Stimulated activated naive B cell treated with anti-CD40 and anti-IgM and Interleukin-4, amounts not matched to agents 10 μg/mL and 1 μg/mL and 100 μg/mL, for 72 hours (primary cell): ENCODE measurements around the gene ARHGAP21.
A peak's percentile ranks its signal among the peaks of the same experiment; 100 is the strongest.
"Not testable (repeated sequence)": the region's sequence is repeated elsewhere in the genome, so short reads cannot be mapped to it uniquely, and the experiment has no call there.

Experiments
- ATAC-seq, 2 donors: fragments of 150-1000 bp; cut with Tn5 transposase; replicated peaks; 2 replicates each; pipeline ENCODE4 v1.10.0; 2021; ENCODE audit warnings: moderate library complexity in 1 of 2
- DNase-seq: peaks from one replicate; pipeline ENCODE4 v3.0.0; 2021
- H3K27ac Mint-ChIP-seq: one replicate; pipeline ENCODE4 v1.8.0; 2022; ENCODE audit warnings: mild to moderate bottlenecking, mixed read lengths
- H3K27me3 Mint-ChIP-seq, 2 donors: one replicate each; pipeline ENCODE4 v1.8.0; 2022; ENCODE audit warnings: mixed read lengths in 2 of 2
- H3K36me3 Mint-ChIP-seq, 2 donors: one replicate each; pipeline ENCODE4 v1.8.0; 2022; ENCODE audit warnings: mixed read lengths in 2 of 2, mild to moderate bottlenecking in 1 of 2
- H3K4me1 Mint-ChIP-seq, 2 donors: one replicate each; pipeline ENCODE4 v1.8.0; 2022; ENCODE audit warnings: mixed read lengths in 2 of 2, mild to moderate bottlenecking in 1 of 2
- H3K4me3 Mint-ChIP-seq, 2 donors: one replicate each; pipeline ENCODE4 v1.8.0; 2022; ENCODE audit warnings: mild to moderate bottlenecking in 2 of 2, mixed read lengths in 2 of 2, moderate library complexity in 1 of 2
- H3K9me3 Mint-ChIP-seq, 2 donors: one replicate each; pipeline ENCODE4 v1.8.0; 2022; ENCODE audit warnings: mixed read lengths in 2 of 2, mild to moderate bottlenecking in 1 of 2

The ARHGAP21 gene

DNA sequence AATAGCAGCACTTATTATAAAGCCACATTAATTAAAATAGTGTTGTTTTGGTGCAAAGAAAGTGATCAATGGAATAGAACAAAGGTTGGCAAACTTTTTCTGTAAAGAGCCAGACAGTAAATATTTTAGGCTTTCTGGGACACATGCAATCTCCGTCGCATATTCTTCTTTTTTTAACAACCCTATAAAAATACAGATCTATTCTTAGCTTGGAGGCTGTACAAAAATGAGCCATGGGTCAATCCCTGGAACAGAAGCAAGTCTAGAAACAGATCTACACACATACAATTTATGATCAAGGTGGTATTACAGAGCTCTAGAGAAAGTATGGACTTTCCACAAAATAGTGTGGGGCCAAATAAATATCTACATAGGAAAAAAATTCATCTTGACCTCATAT, 71.8 kb downstream of the ARHGAP21 start:
- no peak for DNase-seq
- ATAC-seq = peak in 1 of 2 donors; percentile 12
- H3K9me3 Mint-ChIP-seq = peaks cover 0 to 2% of the 10 kb centered on the region in 2 donors
- H3K4me3 Mint-ChIP-seq = peak overlapping the region in 1 of 2 donors; percentile 19
- no peak overlapping the region for H3K27ac Mint-ChIP-seq
- H3K27me3 Mint-ChIP-seq = no peaks in the 10 kb centered on the region
- peaks cover 6 to 8% of the 10 kb centered on the region in 2 donors for H3K36me3 Mint-ChIP-seq
- peaks cover 7 to 14% of the 10 kb centered on the region in 2 donors for H3K4me1 Mint-ChIP-seq

- no peak for ATAC-seq
- no peak overlapping the region for H3K4me3 Mint-ChIP-seq
- H3K27ac Mint-ChIP-seq = peak overlapping the region; percentile 91
- peaks cover 7 to 14% of the 10 kb centered on the region in 2 donors for H3K4me1 Mint-ChIP-seq
- H3K27me3 Mint-ChIP-seq = no peaks in the 10 kb centered on the region
- no peak for DNase-seq
- peaks cover 6 to 8% of the 10 kb centered on the region in 2 donors for H3K36me3 Mint-ChIP-seq
- H3K9me3 Mint-ChIP-seq = peaks cover 0 to 2% of the 10 kb centered on the region in 2 donors
Observed at GRCh38 chr10:24650669-24651391, 72.9 kb downstream of the ARHGAP21 start.

DNA sequence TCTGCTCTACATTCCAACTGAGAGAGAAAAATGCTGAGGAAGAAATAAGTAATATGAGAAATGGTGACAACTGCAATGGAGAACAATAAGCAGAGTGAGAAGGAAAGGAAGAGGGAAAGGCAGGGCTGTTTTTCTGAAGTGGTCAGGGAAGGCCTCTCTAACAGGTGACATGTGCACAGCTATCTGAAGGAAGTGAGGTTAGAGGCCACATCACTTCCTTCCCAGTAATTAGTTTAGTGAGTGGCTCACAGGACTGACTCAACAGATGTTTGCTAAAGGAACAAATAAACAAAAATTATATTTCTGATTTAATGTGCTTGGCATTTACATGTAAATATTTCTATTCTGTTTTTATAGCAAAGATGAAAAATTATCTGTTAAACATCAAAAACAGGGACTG, 77.9 kb downstream of the ARHGAP21 start:
- DNase-seq = no peak
- Mint-ChIP-seq H3K36me3 (no peaks in the 10 kb centered on the region), H3K4me1 (no peaks in the 10 kb centered on the region), H3K4me3 (no peak overlapping the region), H3K9me3 (no peaks in the 10 kb centered on the region), H3K27ac (no peak overlapping the region), H3K27me3 (no peaks in the 10 kb centered on the region)
- peak in 1 of 2 donors; percentile 39 for ATAC-seq

DNA sequence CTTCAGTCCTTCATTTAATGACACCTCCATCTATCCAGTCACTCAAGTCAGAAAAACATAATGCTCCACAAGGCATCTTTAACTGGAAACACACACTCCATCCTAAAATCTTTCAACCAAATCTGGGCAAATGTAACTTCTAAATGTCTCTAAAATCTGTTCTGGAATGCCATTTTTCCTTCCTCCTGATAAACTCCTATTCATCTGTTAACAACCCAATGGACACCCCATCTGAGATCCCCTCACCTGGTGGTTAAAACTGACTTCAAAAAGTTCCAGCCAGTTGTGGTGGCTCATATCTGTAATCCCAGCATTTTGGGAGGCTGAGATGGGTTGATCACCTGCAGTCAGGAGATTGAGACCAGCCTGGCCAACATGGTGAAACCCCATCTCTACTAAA, 78.7 kb downstream of the ARHGAP21 start:
- no peaks in the 10 kb centered on the region for H3K27me3 Mint-ChIP-seq
- no peaks in the 10 kb centered on the region for H3K36me3 Mint-ChIP-seq
- no peak for ATAC-seq

DNA sequence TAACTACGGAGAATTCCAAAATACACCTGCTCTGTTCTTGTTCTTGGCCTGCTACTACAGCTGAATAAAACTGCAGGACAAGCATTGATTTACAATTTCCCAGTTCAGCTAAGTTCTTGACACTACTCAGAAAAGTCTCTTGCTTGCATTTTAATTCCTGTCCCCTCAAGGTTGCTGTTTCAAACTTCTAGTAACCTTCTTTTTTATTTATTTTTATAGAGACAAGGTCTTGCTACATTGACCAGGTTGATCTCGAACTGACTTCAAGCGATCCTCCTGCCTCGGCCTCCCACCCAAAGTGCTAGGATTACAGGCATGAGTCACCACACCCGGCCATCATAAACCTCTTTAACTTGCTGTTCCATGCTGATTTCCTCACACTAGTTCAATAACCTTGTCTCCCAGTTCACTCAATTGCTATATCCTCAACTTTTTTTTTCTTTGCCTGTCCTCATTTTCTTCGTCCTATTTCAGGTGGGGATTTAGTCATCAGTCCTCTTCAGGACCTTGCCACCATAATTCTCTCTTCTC, 79.9 kb downstream of the ARHGAP21 start:
- ATAC-seq (no peak), DNase-seq (no peak)
- no peaks in the 10 kb centered on the region for H3K4me1 Mint-ChIP-seq
- H3K4me3 Mint-ChIP-seq = no peak overlapping the region
- no peak overlapping the region for H3K27ac Mint-ChIP-seq
- no peaks in the 10 kb centered on the region for H3K36me3 Mint-ChIP-seq
- no peaks in the 10 kb centered on the region for H3K27me3 Mint-ChIP-seq
- H3K9me3 Mint-ChIP-seq = no peaks in the 10 kb centered on the region

More for the DNA sequence above, 78.7 kb downstream of the ARHGAP21 start:
- H3K4me3 Mint-ChIP-seq = no peak overlapping the region
- DNase-seq = no peak
- no peaks in the 10 kb centered on the region for H3K9me3 Mint-ChIP-seq
- H3K4me1 Mint-ChIP-seq = no peaks in the 10 kb centered on the region
- no peak overlapping the region for H3K27ac Mint-ChIP-seq

DNA sequence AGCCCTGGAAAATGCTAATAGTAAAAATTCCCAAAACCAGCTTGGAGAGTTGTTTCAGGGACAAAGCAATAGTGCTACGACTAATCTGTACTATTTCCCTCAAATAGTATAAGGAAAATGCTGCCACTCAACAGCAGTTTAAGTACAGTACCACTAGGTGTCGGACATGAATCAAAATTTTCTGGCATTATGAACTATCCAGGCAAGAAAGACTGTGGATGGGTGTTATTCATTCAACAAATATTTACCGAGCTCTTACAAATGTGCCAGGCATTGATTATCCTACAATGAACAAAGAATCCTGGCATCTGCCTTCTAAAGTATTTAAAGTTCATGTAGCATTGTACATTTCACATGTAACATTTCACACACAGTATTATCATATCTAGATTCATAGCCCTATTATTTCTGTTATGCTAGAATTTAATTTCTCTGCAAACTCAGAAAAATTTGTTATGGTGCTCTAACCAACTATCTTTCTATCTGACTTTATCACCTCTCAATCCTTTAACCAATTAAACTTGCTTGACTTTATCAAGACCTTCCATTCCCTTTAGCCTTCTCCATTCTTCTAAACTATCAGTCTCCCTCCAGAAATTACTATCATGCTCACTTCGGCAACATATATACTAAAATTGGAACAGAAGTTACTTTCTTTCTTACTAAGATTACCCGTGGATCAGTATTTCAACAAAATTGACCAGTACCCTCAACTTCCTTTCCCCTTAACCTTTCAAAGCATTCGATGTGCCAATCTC, 80.6 kb downstream of the ARHGAP21 start:
- no peaks in the 10 kb centered on the region for H3K36me3 Mint-ChIP-seq
- peak; percentile 67 to 76 for ATAC-seq
- no peaks in the 10 kb centered on the region for H3K27me3 Mint-ChIP-seq
- no peak for DNase-seq
- H3K4me3 Mint-ChIP-seq = no peak overlapping the region
- no peak overlapping the region for H3K27ac Mint-ChIP-seq
- no peaks in the 10 kb centered on the region for H3K9me3 Mint-ChIP-seq
- no peaks in the 10 kb centered on the region for H3K4me1 Mint-ChIP-seq

DNA sequence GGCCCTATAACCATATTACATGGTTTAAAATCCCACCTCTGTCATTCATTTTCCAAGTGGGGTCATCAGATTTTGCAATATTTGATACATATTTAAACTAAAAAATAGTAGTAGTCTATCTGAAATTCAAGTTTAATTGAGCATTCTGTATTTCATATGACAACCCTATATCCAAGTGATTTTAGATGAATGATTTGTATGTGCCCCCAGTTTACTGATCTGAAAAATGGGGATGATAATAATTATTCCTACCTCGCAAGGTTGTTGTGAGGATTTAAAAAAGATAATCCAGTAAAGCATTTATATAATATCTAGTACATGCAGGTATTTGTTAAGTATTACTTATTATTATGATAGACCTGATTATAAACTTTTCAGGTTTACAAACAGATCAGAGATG, 84.6 kb downstream of the ARHGAP21 start:
- Mint-ChIP-seq H3K4me1 (no peaks in the 10 kb centered on the region), H3K27me3 (no peaks in the 10 kb centered on the region), H3K27ac (no peak overlapping the region), H3K36me3 (no peaks in the 10 kb centered on the region), H3K9me3 (no peaks in the 10 kb centered on the region), H3K4me3 (no peak overlapping the region)
- no peak for DNase-seq
- no peak for ATAC-seq

GRCh38 chr10:24625778-24626177, 97.9 kb downstream of the ARHGAP21 start:
- ATAC-seq = no peak
- Mint-ChIP-seq H3K27me3 (no peaks in the 10 kb centered on the region), H3K27ac (no peak overlapping the region), H3K4me1 (peaks cover 0 to 5% of the 10 kb centered on the region in 2 donors), H3K4me3 (no peak overlapping the region), H3K36me3 (peaks cover 0 to 3% of the 10 kb centered on the region in 2 donors), H3K9me3 (no peaks in the 10 kb centered on the region)
- no peak for DNase-seq

DNA sequence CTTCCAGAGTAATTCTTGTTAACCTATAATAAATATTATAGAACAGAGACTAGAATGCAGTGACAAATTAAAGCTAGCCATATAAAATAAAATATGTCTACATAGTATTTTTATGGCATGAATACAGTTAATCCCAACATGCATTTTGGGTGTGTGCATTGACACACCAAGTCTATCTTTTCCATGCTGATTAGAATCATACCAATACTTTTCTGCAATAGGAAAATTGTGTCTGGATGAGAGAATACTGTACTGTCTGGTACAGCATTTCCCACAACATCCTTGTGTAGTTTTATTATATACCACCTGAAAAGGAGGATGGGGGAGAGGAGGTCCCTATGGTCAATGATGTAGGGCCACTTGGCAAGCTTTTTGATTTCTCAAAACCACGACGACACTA, 100.3 kb downstream of the ARHGAP21 start:
- no peaks in the 10 kb centered on the region for H3K9me3 Mint-ChIP-seq
- DNase-seq (no peak), ATAC-seq (no peak)
- H3K27me3 Mint-ChIP-seq = no peaks in the 10 kb centered on the region
- no peak overlapping the region for H3K4me3 Mint-ChIP-seq
- H3K36me3 Mint-ChIP-seq = peaks cover 0 to 3% of the 10 kb centered on the region in 2 donors
- peaks cover 0 to 5% of the 10 kb centered on the region in 2 donors for H3K4me1 Mint-ChIP-seq
- no peak overlapping the region for H3K27ac Mint-ChIP-seq

- Mint-ChIP-seq H3K4me3 (no peak overlapping the region), H3K27me3 (no peaks in the 10 kb centered on the region), H3K27ac (no peak overlapping the region), H3K36me3 (peaks cover 0 to 3% of the 10 kb centered on the region in 2 donors), H3K9me3 (no peaks in the 10 kb centered on the region), H3K4me1 (peaks cover 0 to 5% of the 10 kb centered on the region in 2 donors)
- ATAC-seq (peak in 1 of 2 donors; percentile 48), DNase-seq (no peak)
Observed at GRCh38 chr10:24622781-24623301, 100.8 kb downstream of the ARHGAP21 start.

GRCh38 chr10:24621035-24621795, 102.5 kb downstream of the ARHGAP21 start:
- H3K27me3 Mint-ChIP-seq, H3K4me1 Mint-ChIP-seq, H3K36me3 Mint-ChIP-seq, H3K4me3 Mint-ChIP-seq, ATAC-seq, DNase-seq, H3K27ac Mint-ChIP-seq, H3K9me3 Mint-ChIP-seq: not testable (repeated sequence)

DNA sequence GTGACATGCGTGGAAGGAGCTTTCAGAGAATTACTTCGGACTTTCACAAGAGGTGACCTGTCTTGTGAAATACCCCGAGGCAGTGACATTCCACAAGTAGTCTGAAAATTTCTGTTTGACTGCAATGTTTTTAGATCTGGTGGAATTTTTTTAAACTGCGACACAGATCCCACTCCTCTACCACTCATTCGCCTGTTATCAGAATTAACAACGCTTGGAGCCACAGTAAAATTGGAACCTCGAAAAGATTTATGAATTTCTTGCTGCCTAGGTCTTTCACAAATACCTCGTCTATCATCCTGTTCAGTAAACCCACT, 103.7 kb downstream of the ARHGAP21 start:
- not testable (repeated sequence) for H3K4me1 Mint-ChIP-seq, H3K27me3 Mint-ChIP-seq, ATAC-seq, H3K36me3 Mint-ChIP-seq, H3K9me3 Mint-ChIP-seq, H3K27ac Mint-ChIP-seq, H3K4me3 Mint-ChIP-seq, DNase-seq

GRCh38 chr10:24619291-24619993, 104.2 kb downstream of the ARHGAP21 start:
- not testable (repeated sequence) for H3K27me3 Mint-ChIP-seq, H3K9me3 Mint-ChIP-seq, H3K27ac Mint-ChIP-seq, H3K4me3 Mint-ChIP-seq, H3K36me3 Mint-ChIP-seq, ATAC-seq, H3K4me1 Mint-ChIP-seq, DNase-seq

DNA sequence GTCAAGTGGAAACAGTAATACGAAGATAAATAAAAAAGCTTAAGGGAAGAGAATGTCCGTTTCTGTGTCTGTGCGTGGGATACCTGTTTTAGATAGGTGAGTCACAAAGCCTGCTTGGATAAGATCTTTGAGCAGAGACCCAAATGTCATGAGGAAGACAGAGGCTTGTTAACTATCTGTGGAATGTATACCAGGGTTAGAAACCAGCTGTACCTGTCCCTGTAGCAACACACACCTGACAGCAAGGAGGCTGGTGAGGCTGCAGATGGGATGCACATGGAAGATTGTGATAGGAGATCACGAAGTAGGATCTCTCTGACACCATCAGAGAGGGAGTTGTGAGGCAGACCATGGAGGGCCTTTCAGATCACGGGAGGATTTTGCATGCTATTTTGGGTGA, 105.3 kb downstream of the ARHGAP21 start:
- Mint-ChIP-seq H3K9me3 (no peaks in the 10 kb centered on the region), H3K4me3 (no peak overlapping the region), H3K36me3 (peaks cover 0 to 3% of the 10 kb centered on the region in 2 donors), H3K27ac (no peak overlapping the region), H3K27me3 (no peaks in the 10 kb centered on the region), H3K4me1 (peaks cover 0 to 5% of the 10 kb centered on the region in 2 donors)
- no peak for DNase-seq
- ATAC-seq = no peak
